Astrocyte (in vitro differentiated cells and primary cell): ENCODE measurements around the gene KRTAP3-2. TPM values are rescaled to one million over a fixed set of nuclear protein-coding genes. Genes with fewer than 3 reads are reported as not detected.

Source experiments
- DNase-seq: peaks from one replicate; pipeline ENCODE4 v3.0.0-alpha.2; 2010; ENCODE audit warnings: low read depth
- FAIRE-seq: peaks from 2 replicates; lab custom pipeline; 2011; peaks lifted over from hg19 to GRCh38; lab: Jason Lieb, UNC
- H2AFZ ChIP-seq: 2 replicates; pipeline ENCODE4 v1.6.0; 2012; ENCODE audit warnings: low read depth, low read length, inconsistent platforms
- H3K27ac ChIP-seq: 2 replicates; pipeline ENCODE4 v1.5.1; 2011; ENCODE audit warnings: low read depth, low read length, inconsistent platforms
- H3K27me3 ChIP-seq: 2 replicates; pipeline ENCODE4 v1.6.0; 2011; ENCODE audit warnings: low read length, inconsistent platforms; ENCODE audit not compliant: insufficient read depth
- H3K36me3 ChIP-seq: 2 replicates; pipeline ENCODE4 v1.5.1; 2011; ENCODE audit warnings: low read length, inconsistent platforms; ENCODE audit not compliant: insufficient read depth
- H3K4me1 ChIP-seq: 2 replicates; pipeline ENCODE4 v1.5.1; 2011; ENCODE audit warnings: low read length, inconsistent platforms; ENCODE audit not compliant: insufficient read depth
- H3K4me2 ChIP-seq: 2 replicates; pipeline ENCODE4 v1.6.0; 2012; ENCODE audit warnings: low read length, inconsistent platforms
- H3K4me3 ChIP-seq: 2 replicates; pipeline ENCODE4 v1.5.1; 2011; ENCODE audit warnings: low read depth, mild to moderate bottlenecking, low read length, inconsistent platforms; ENCODE audit not compliant: insufficient read depth
- H3K79me2 ChIP-seq: 2 replicates; pipeline ENCODE4 v1.6.0; 2012; ENCODE audit warnings: mild to moderate bottlenecking, low read length, inconsistent platforms; ENCODE audit not compliant: insufficient read depth
- H3K9ac ChIP-seq: 2 replicates; pipeline ENCODE4 v1.6.0; 2012; ENCODE audit warnings: mild to moderate bottlenecking, low read length, inconsistent platforms
- H3K9me3 ChIP-seq: 2 replicates; pipeline ENCODE4 v1.5.1; 2012; ENCODE audit warnings: low read depth, mild to moderate bottlenecking, low read length, inconsistent platforms; ENCODE audit not compliant: insufficient read depth
- H4K20me1 ChIP-seq: 2 replicates; pipeline ENCODE4 v1.6.0; 2012; ENCODE audit warnings: low read length, inconsistent platforms; ENCODE audit not compliant: insufficient read depth
- H3K27ac Mint-ChIP-seq: one replicate; pipeline ENCODE4 v1.8.0; 2021; ENCODE audit warnings: mild to moderate bottlenecking, mixed read lengths; ENCODE audit not compliant: unreplicated experiment
- H3K27me3 Mint-ChIP-seq: one replicate; pipeline ENCODE4 v1.8.0; 2021; ENCODE audit warnings: low read depth, mixed read lengths; ENCODE audit not compliant: unreplicated experiment
- H3K36me3 Mint-ChIP-seq: one replicate; pipeline ENCODE4 v1.8.0; 2021; ENCODE audit warnings: low read depth, mixed read lengths; ENCODE audit not compliant: unreplicated experiment
- H3K4me1 Mint-ChIP-seq: one replicate; pipeline ENCODE4 v1.8.0; 2021; ENCODE audit warnings: low read depth, mixed read lengths; ENCODE audit not compliant: unreplicated experiment
- H3K4me3 Mint-ChIP-seq: one replicate; pipeline ENCODE4 v1.8.0; 2021; ENCODE audit warnings: mild to moderate bottlenecking, moderate library complexity, mixed read lengths; ENCODE audit not compliant: unreplicated experiment
- H3K9me3 Mint-ChIP-seq: one replicate; pipeline ENCODE4 v1.8.0; 2021; ENCODE audit warnings: mild to moderate bottlenecking, mixed read lengths; ENCODE audit not compliant: unreplicated experiment
- CTCF ChIP-seq: IDR thresholded peaks from 2 replicates; pipeline ENCODE4 v1.5.1; 2011; ENCODE audit warnings: low read depth, mild to moderate bottlenecking, inconsistent platforms, low read length, moderate library complexity; ENCODE audit not compliant: insufficient read depth
- EZH2 ChIP-seq: IDR thresholded peaks from 2 replicates; pipeline ENCODE4 v1.6.1; 2012; ENCODE audit warnings: mild to moderate bottlenecking, low read length, inconsistent platforms; ENCODE audit not compliant: insufficient read depth
- total RNA-seq: library from RNA; stranded (reverse); gene quantifications from 2 replicates; pipeline ENCODE4 v1.2.1, GENCODE V29; 2021

The KRTAP3-2 gene
- total RNA-seq, 1 donor from 2014 or later = not detected

GRCh38 chr17:40949418-40949817, 50.3 kb downstream of the KRTAP3-2 start:
- no peak for DNase-seq
- Histone ChIP-seq H3K4me2 (no peak overlapping the region), H2AFZ (peak overlapping the region; percentile 74), H3K4me3 (no peak overlapping the region), H4K20me1 (no peaks in the 10 kb centered on the region), H3K27ac (no peak overlapping the region), H3K9ac (no peak overlapping the region), H3K4me1 (peaks cover 23% of the 10 kb centered on the region), H3K36me3 (no peaks in the 10 kb centered on the region), H3K79me2 (no peaks in the 10 kb centered on the region), H3K9me3 (no peaks in the 10 kb centered on the region), H3K27me3 (no peaks in the 10 kb centered on the region)
- Mint-ChIP-seq H3K9me3 (no peaks in the 10 kb centered on the region), H3K4me3 (no peak overlapping the region), H3K27ac (no peak overlapping the region), H3K36me3 (no peaks in the 10 kb centered on the region), H3K4me1 (peaks cover 29% of the 10 kb centered on the region), H3K27me3 (no peaks in the 10 kb centered on the region)
- no peak for FAIRE-seq
- no peak for TF ChIP-seq EZH2
- no peak for TF ChIP-seq CTCF

Other genes with a start within 250 kb of the KRTAP3-2 start
- gene KRT25, start 244.6 kb downstream of the KRTAP3-2 start, total RNA-seq = not detected in 2 replicates
- gene KRT26, start 227.7 kb downstream of the KRTAP3-2 start, total RNA-seq = not detected in 2 replicates
- gene KRT27, start 217.4 kb downstream of the KRTAP3-2 start, total RNA-seq = not detected in 2 replicates
- gene KRT28, start 199.9 kb downstream of the KRTAP3-2 start, total RNA-seq = not detected in 2 replicates
- gene KRT10, start 177.3 kb downstream of the KRTAP3-2 start, total RNA-seq = 49.7 and 50.6 TPM in 2 replicates
- not detected in 2 replicates for gene KRT12, start 132.7 kb downstream of the KRTAP3-2 start, total RNA-seq
- not detected in 2 replicates for gene KRT20, start 114.7 kb downstream of the KRTAP3-2 start, total RNA-seq
- gene KRT23, start 62.3 kb downstream of the KRTAP3-2 start, total RNA-seq = not detected in 2 replicates
- not detected in 2 replicates for gene KRT39, start 33.0 kb downstream of the KRTAP3-2 start, total RNA-seq
- not detected in 2 replicates for gene KRT40, start 15.6 kb downstream of the KRTAP3-2 start, total RNA-seq
- gene KRTAP3-3, start 5.7 kb downstream of the KRTAP3-2 start, total RNA-seq = not detected in 2 replicates
- not detected in 2 replicates for gene KRTAP3-1, start 9.2 kb upstream of the KRTAP3-2 start, total RNA-seq
- gene KRTAP1-5, start 27.3 kb upstream of the KRTAP3-2 start, total RNA-seq = not detected in 2 replicates
- gene KRTAP1-4, start 30.3 kb upstream of the KRTAP3-2 start, total RNA-seq = not detected in 2 replicates
- gene KRTAP1-3, start 35.0 kb upstream of the KRTAP3-2 start, total RNA-seq = not detected in 2 replicates
- not detected in 2 replicates for gene KRTAP1-1, start 41.5 kb upstream of the KRTAP3-2 start, total RNA-seq
- gene KRTAP2-1, start 47.4 kb upstream of the KRTAP3-2 start, total RNA-seq = not detected in 2 replicates
- gene KRTAP2-2, start 55.3 kb upstream of the KRTAP3-2 start, total RNA-seq = not detected in 2 replicates
- gene KRTAP2-3, start 60.2 kb upstream of the KRTAP3-2 start, total RNA-seq = 3.8 and 7.1 TPM in 2 replicates
- not detected in 2 replicates for gene KRTAP2-4, start 66.0 kb upstream of the KRTAP3-2 start, total RNA-seq
- gene KRTAP4-7, start 84.2 kb upstream of the KRTAP3-2 start, total RNA-seq = not detected in 2 replicates
- not detected in 2 replicates for gene KRTAP4-8, start 98.2 kb upstream of the KRTAP3-2 start, total RNA-seq
- gene KRTAP4-16, start 102.3 kb upstream of the KRTAP3-2 start, total RNA-seq = not detected in 2 replicates
- not detected in 2 replicates for gene KRTAP4-9, start 105.5 kb upstream of the KRTAP3-2 start, total RNA-seq
- gene KRTAP4-11, start 118.5 kb upstream of the KRTAP3-2 start, total RNA-seq = not detected in 2 replicates
- gene KRTAP4-12, start 124.3 kb upstream of the KRTAP3-2 start, total RNA-seq = not detected in 2 replicates
- not detected in 2 replicates for gene KRTAP4-6, start 140.6 kb upstream of the KRTAP3-2 start, total RNA-seq
- gene KRTAP4-5, start 149.9 kb upstream of the KRTAP3-2 start, total RNA-seq = not detected in 2 replicates
- not detected in 2 replicates for gene KRTAP4-4, start 160.8 kb upstream of the KRTAP3-2 start, total RNA-seq
- gene KRTAP4-3, start 168.3 kb upstream of the KRTAP3-2 start, total RNA-seq = not detected in 2 replicates
- not detected in 2 replicates for gene KRTAP4-2, start 178.3 kb upstream of the KRTAP3-2 start, total RNA-seq
- gene KRTAP4-1, start 185.0 kb upstream of the KRTAP3-2 start, total RNA-seq = not detected in 2 replicates
- gene KRTAP9-1, start 190.0 kb upstream of the KRTAP3-2 start, total RNA-seq = not detected in 2 replicates
- not detected in 2 replicates for gene KRTAP9-2, start 226.7 kb upstream of the KRTAP3-2 start, total RNA-seq
- gene KRTAP9-3, start 232.5 kb upstream of the KRTAP3-2 start, total RNA-seq = not detected in 2 replicates
- gene KRTAP9-8, start 238.1 kb upstream of the KRTAP3-2 start, total RNA-seq = not detected in 2 replicates
- gene KRTAP9-4, start 249.8 kb upstream of the KRTAP3-2 start, total RNA-seq = not detected in 2 replicates